H9 (cell line): ENCODE measurements around the gene NT5DC3. TPM values are rescaled to one million over a fixed set of nuclear protein-coding genes. Genes with fewer than 3 reads are reported as not detected.

ENCODE experiments used
- DNase-seq: peaks from one replicate; pipeline ENCODE4 v3.0.0-alpha.2; 2017
- H2AFZ ChIP-seq: one replicate; pipeline ENCODE4 v1.6.1; 2013; ENCODE audit warnings: mild to moderate bottlenecking, low read length, control low read depth, moderate library complexity
- H2AK5ac ChIP-seq: 2 replicates; pipeline ENCODE4 v1.6.1; 2013; ENCODE audit warnings: low read length, control low read depth, mixed read lengths; ENCODE audit not compliant: insufficient read length
- H2BK120ac ChIP-seq: one replicate; pipeline ENCODE4 v1.6.1; 2013; ENCODE audit warnings: low read depth, mild to moderate bottlenecking, low read length, control low read depth, inconsistent platforms; ENCODE audit not compliant: poor library complexity, severe bottlenecking
- H2BK12ac ChIP-seq: 2 replicates; pipeline ENCODE4 v1.6.1; 2013; ENCODE audit warnings: low read length, control low read depth, mixed read lengths, low read depth; ENCODE audit not compliant: insufficient read length
- H2BK15ac ChIP-seq: 2 replicates; pipeline ENCODE4 v1.6.1; 2013; ENCODE audit warnings: low read depth, low read length, control low read depth
- H2BK20ac ChIP-seq: one replicate; pipeline ENCODE4 v1.6.1; 2013; ENCODE audit warnings: low read depth, mild to moderate bottlenecking, low read length, control low read depth, inconsistent platforms; ENCODE audit not compliant: poor library complexity, severe bottlenecking
- H2BK5ac ChIP-seq: 2 replicates; pipeline ENCODE4 v1.6.1; 2013; ENCODE audit warnings: low read length, control low read depth, mixed read lengths; ENCODE audit not compliant: insufficient read length
- H3K14ac ChIP-seq: 2 replicates; pipeline ENCODE4 v1.6.1; 2013; ENCODE audit warnings: low read length, control low read depth; ENCODE audit not compliant: insufficient read depth
- H3K18ac ChIP-seq: 2 replicates; pipeline ENCODE4 v1.6.1; 2013; ENCODE audit warnings: low read depth, mild to moderate bottlenecking, mixed read lengths, low read length, control low read depth; ENCODE audit not compliant: insufficient read length
- H3K23ac ChIP-seq: 2 replicates; pipeline ENCODE4 v1.6.1; 2013; ENCODE audit warnings: low read length, control low read depth, mixed read lengths, low read depth; ENCODE audit not compliant: insufficient read length
- H3K23me2 ChIP-seq: 2 replicates; pipeline ENCODE4 v1.6.1; 2013; ENCODE audit warnings: low read depth, mild to moderate bottlenecking, mixed read lengths, low read length, control low read depth; ENCODE audit not compliant: insufficient read length, poor library complexity, severe bottlenecking
- H3K27ac ChIP-seq: 2 replicates; pipeline ENCODE4 v1.5.1; 2013; ENCODE audit warnings: low read length, control low read depth, mixed read lengths, low read depth; ENCODE audit not compliant: insufficient read length
- H3K27me3 ChIP-seq: 2 replicates; pipeline ENCODE4 v1.6.1; 2013; ENCODE audit warnings: low read length, control low read depth, inconsistent platforms; ENCODE audit not compliant: insufficient read depth
- H3K4ac ChIP-seq: 2 replicates; pipeline ENCODE4 v1.6.1; 2013; ENCODE audit warnings: low read depth, mild to moderate bottlenecking, control low read depth, inconsistent platforms, low read length, moderate library complexity
- H3K4me1 ChIP-seq: 2 replicates; pipeline ENCODE4 v1.6.1; 2013; ENCODE audit warnings: low read length, control low read depth, inconsistent platforms; ENCODE audit not compliant: insufficient read depth
- H3K4me2 ChIP-seq: 2 replicates; pipeline ENCODE4 v1.6.1; 2013; ENCODE audit warnings: low read length, control low read depth, mixed read lengths; ENCODE audit not compliant: insufficient read length, insufficient read depth
- H3K56ac ChIP-seq: 2 replicates; pipeline ENCODE4 v1.6.1; 2013; ENCODE audit warnings: low read depth, mild to moderate bottlenecking, mixed read lengths, low read length, control low read depth; ENCODE audit not compliant: insufficient read length
- H3K79me1 ChIP-seq: 2 replicates; pipeline ENCODE4 v1.6.1; 2013; ENCODE audit warnings: low read depth, mild to moderate bottlenecking, moderate library complexity, low read length, control low read depth, inconsistent platforms; ENCODE audit not compliant: insufficient read depth, poor library complexity, severe bottlenecking
- H3K79me2 ChIP-seq: 2 replicates; pipeline ENCODE4 v1.6.1; 2013; ENCODE audit warnings: low read length, control low read depth, inconsistent platforms; ENCODE audit not compliant: insufficient read depth
- H3K9ac ChIP-seq: 2 replicates; pipeline ENCODE4 v1.6.1; 2013; ENCODE audit warnings: low read length, control low read depth, mixed read lengths; ENCODE audit not compliant: insufficient read length; ENCODE audit errors: extremely low read depth
- H3K9me3 ChIP-seq: one replicate; pipeline ENCODE4 v1.6.1; 2013; ENCODE audit warnings: low read depth, low read length, inconsistent platforms; ENCODE audit not compliant: control insufficient read depth
- H3T11ph ChIP-seq: one replicate; pipeline ENCODE4 v1.6.1; 2013; ENCODE audit warnings: mild to moderate bottlenecking, low read length, control low read depth, inconsistent platforms
- H4K20me1 ChIP-seq: one replicate; pipeline ENCODE4 v1.6.1; 2013; ENCODE audit not compliant: control insufficient read depth, insufficient read length, insufficient read depth
- H4K5ac ChIP-seq: 2 replicates; pipeline ENCODE4 v1.6.1; 2013; ENCODE audit warnings: low read depth, mild to moderate bottlenecking, mixed read lengths, low read length, control low read depth; ENCODE audit not compliant: insufficient read length
- H4K8ac ChIP-seq: replicated peaks from 2 replicates; pipeline ENCODE4 v1.6.1; 2013; ENCODE audit warnings: low read length, control low read depth, mixed read lengths, low read depth; ENCODE audit not compliant: insufficient read length
- H4K91ac ChIP-seq: 2 replicates; pipeline ENCODE4 v1.6.1; 2013; ENCODE audit warnings: low read depth, mild to moderate bottlenecking, moderate library complexity, mixed read lengths, low read length, control low read depth; ENCODE audit not compliant: insufficient read length
- H3K27ac Mint-ChIP-seq, 3 experiments: 2 replicates in 2 of 3; 3 replicates in 1 of 3; pipeline ENCODE4 v1.8.0; 2020 to 2021; ENCODE audit warnings: mixed read lengths in 3 of 3, mild to moderate bottlenecking in 1 of 3, moderate library complexity in 1 of 3
- H3K27me3 Mint-ChIP-seq: 2 replicates; pipeline ENCODE4 v1.8.0; 2021; ENCODE audit warnings: low read depth, mild to moderate bottlenecking, moderate library complexity, mixed read lengths
- H3K36me3 Mint-ChIP-seq, 3 experiments: 2 replicates in 2 of 3; 3 replicates in 1 of 3; pipeline ENCODE4 v1.8.0; 2020 to 2021; ENCODE audit warnings: low read depth in 3 of 3, mixed read lengths in 3 of 3; ENCODE audit not compliant: insufficient read depth in 1 of 3
- H3K4me1 Mint-ChIP-seq, 2 experiments: 2 replicates each; pipeline ENCODE4 v1.8.0; 2020; ENCODE audit warnings: mixed read lengths in 2 of 2
- H3K4me3 Mint-ChIP-seq, 2 experiments: 2 replicates in 1 of 2; 3 replicates in 1 of 2; pipeline ENCODE4 v1.8.0; 2020 to 2021; ENCODE audit warnings: mild to moderate bottlenecking in 2 of 2, mixed read lengths in 2 of 2, moderate library complexity in 1 of 2
- H3K9me3 Mint-ChIP-seq, 2 experiments: 2 replicates in 1 of 2; 3 replicates in 1 of 2; pipeline ENCODE4 v1.8.0; 2020; ENCODE audit warnings: mild to moderate bottlenecking in 2 of 2, mixed read lengths in 2 of 2, moderate library complexity in 1 of 2
- CTCF ChIP-seq: fragments of 200-600 bp; sonication (generic); conservative IDR thresholded peaks from 3 replicates; pipeline ENCODE4 v1.8.0; 2021; ENCODE audit warnings: antibody characterized with exemption, mild to moderate bottlenecking
- WGBS: extraction: QIAGEN DNeasy Blood & Tissue Kit; methylation state at CpG from one replicate; pipeline ENCODE4 v1.1.7; 2013; ENCODE audit warnings: missing lambda C conversion rate, low lambda C conversion rate, mixed read lengths; ENCODE audit not compliant: insufficient read length; ENCODE audit errors: extremely low coverage; 5-methylcytosine and 5-hydroxymethylcytosine counted together
- total RNA-seq: library from RNA; stranded (reverse); gene quantifications from 2 replicates; pipeline ENCODE4 v1.2.1, GENCODE V29; 2021

Gene NT5DC3
- total RNA-seq, 1 experiment from 2014 or later = 13.6 TPM

- no peak overlapping the region for H3T11ph ChIP-seq
- H3K79me2 ChIP-seq = no peaks in the 10 kb centered on the region
- no peak for DNase-seq
- no peak overlapping the region for H4K8ac ChIP-seq
- no peak overlapping the region for H3K14ac ChIP-seq
- no peak overlapping the region for H3K27ac ChIP-seq
- H4K20me1 ChIP-seq = no peaks in the 10 kb centered on the region
- no peak overlapping the region for H3K56ac ChIP-seq
- no peaks in the 10 kb centered on the region for H3K23me2 ChIP-seq
- no peak overlapping the region for H3K4me2 ChIP-seq
- no peak overlapping the region for H3K18ac ChIP-seq
- Mint-ChIP-seq H3K9me3 (no peaks in the 10 kb centered on the region), H3K36me3 (peaks cover 0 to 1% (median 0%) of the 10 kb centered on the region in 3 experiments; a peak in 2 of 7 replicates), H3K27ac (no peak overlapping the region), H3K4me3 (no peak overlapping the region), H3K27me3 (peaks cover 5% of the 10 kb centered on the region; the same call in 1 of the 2 replicates), H3K4me1 (peaks cover 9 to 11% of the 10 kb centered on the region in 2 experiments)
- H2BK12ac ChIP-seq = no peak overlapping the region
- H3K79me1 ChIP-seq = no peaks in the 10 kb centered on the region
- H2BK5ac ChIP-seq = no peak overlapping the region
- no peaks in the 10 kb centered on the region for H3K9me3 ChIP-seq
- H2BK15ac ChIP-seq = no peak overlapping the region
- no peaks in the 10 kb centered on the region for H3K4me1 ChIP-seq
- no peak overlapping the region for H3K9ac ChIP-seq
- WGBS = no CpG with 5 or more reads among the region's 3 CpGs
- no peak overlapping the region for H2AK5ac ChIP-seq
- H4K5ac ChIP-seq = no peak overlapping the region
- no peak overlapping the region for H3K4ac ChIP-seq
- H2AFZ ChIP-seq = no peak overlapping the region
- TF ChIP-seq CTCF = no peak
- H3K23ac ChIP-seq = no peak overlapping the region
- H3K27me3 ChIP-seq = no peaks in the 10 kb centered on the region; the same call in 1 of the 2 replicates
- H2BK20ac ChIP-seq = no peak overlapping the region
- H2BK120ac ChIP-seq = no peak overlapping the region
- H4K91ac ChIP-seq = no peak overlapping the region
Observed at GRCh38 chr12:103755425-103755824, 85.6 kb downstream of the NT5DC3 start.
